ENCODE data around the gene TRDMT1. TPM values are rescaled to one million over a fixed set of nuclear protein-coding genes. Genes with fewer than 3 reads are reported as not detected.

Gene TRDMT1
- total RNA-seq, 3 donors from 2014 or later: 5.8 to 18.6 (median 13.4) TPM

DNA sequence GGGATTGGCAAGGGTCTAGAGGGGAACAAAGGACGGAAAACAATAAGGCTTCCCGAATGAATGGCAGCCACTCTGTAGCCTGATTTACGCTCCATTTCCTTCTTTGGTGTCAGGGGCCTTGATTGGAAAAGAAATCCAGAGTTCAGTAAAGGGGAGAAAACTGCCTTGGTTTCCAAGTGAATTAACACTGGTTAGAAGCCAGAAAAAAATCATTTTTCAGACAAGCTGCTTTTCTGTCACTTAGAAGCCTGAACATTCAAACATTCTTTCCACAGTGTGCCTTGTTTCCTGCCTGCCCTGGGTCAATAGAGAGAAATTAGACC, 283 bp upstream of the TRDMT1 start:
- Histone ChIP-seq H3K36me3 (no peaks in the 10 kb centered on the region), H3K4me1 (no peaks in the 10 kb centered on the region), H3K27me3 (no peaks in the 10 kb centered on the region), H3K4me3 (peak overlapping the region; percentile 62 to 88 (median 63)), H3K9me3 (no peaks in the 10 kb centered on the region), H3K27ac (peak overlapping the region; percentile 97 to 98)
- DNase-seq (ENCODE audit: low spot score in 2 of 2): no peak
- TF ChIP-seq, protein P1, sequence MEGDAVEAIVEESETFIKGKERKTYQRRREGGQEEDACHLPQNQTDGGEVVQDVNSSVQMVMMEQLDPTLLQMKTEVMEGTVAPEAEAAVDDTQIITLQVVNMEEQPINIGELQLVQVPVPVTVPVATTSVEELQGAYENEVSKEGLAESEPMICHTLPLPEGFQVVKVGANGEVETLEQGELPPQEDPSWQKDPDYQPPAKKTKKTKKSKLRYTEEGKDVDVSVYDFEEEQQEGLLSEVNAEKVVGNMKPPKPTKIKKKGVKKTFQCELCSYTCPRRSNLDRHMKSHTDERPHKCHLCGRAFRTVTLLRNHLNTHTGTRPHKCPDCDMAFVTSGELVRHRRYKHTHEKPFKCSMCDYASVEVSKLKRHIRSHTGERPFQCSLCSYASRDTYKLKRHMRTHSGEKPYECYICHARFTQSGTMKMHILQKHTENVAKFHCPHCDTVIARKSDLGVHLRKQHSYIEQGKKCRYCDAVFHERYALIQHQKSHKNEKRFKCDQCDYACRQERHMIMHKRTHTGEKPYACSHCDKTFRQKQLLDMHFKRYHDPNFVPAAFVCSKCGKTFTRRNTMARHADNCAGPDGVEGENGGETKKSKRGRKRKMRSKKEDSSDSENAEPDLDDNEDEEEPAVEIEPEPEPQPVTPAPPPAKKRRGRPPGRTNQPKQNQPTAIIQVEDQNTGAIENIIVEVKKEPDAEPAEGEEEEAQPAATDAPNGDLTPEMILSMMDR (IDR thresholded peaks at IDR 0.05): no peak
- TF ChIP-seq POLR2AphosphoS5 (IDR thresholded peaks at IDR 0.05) (no peak), POLR2A (IDR thresholded peaks at IDR 0.05) (no peak)
- intact Hi-C loops (cut with DNase I; ENCODE audit: low total_unique reads): no loop called here

DNA sequence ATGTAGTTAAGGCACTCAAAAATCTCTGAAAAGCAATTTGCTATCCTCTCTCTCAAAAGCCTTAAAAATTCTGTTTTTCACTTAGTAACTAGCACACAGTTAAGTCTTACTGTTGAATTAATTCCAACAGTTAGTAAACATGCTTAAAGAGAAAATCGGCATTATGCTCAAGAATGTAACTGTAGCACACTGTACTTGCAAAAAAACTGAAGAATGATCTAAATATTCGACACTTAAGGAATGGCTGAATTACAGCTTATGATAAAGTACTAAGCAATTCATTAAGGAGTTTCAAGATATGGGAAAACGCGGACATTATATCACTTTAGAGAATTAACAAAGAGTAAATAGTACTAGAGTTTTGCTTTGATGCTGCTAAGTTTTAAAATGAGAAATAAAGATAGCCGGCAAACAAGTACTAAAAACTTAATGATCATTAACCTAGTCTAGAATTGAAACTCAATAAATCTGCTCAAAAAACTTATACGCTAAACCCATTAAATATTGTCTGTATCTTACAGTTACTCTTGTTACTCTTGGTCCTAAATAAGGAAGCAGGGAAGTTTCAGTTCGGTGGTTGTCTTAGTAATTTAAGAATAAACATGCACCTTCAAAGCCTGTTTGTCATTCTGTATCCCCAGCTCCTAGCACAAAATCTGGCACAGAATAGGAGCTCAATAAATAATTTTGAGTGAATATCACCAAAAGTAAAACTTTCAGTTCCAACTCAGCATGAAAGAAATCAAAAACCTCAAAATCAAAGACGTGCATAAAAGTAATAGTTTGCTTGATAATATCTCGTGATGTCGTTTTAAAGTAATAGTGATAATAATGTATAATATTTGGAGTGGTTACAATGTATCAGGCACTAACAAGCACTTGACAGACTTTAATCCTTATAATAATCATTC, 1.2 kb downstream of the TRDMT1 start:
- no peaks in the 10 kb centered on the region for H3K9me3 ChIP-seq
- intact Hi-C loops (cut with DNase I; ENCODE audit: low total_unique reads): no loop called here
- no peaks in the 10 kb centered on the region for H3K27me3 ChIP-seq
- TF ChIP-seq POLR2AphosphoS5 (IDR thresholded peaks at IDR 0.05): no peak
- H3K36me3 ChIP-seq: no peaks in the 10 kb centered on the region
- H3K27ac ChIP-seq: peak overlapping the region; percentile 97 to 98
- H3K4me3 ChIP-seq: peak overlapping the region; percentile 62 to 88 (median 63)
- no peaks in the 10 kb centered on the region for H3K4me1 ChIP-seq
- DNase-seq (ENCODE audit: low spot score in 2 of 2): no peak

DNA sequence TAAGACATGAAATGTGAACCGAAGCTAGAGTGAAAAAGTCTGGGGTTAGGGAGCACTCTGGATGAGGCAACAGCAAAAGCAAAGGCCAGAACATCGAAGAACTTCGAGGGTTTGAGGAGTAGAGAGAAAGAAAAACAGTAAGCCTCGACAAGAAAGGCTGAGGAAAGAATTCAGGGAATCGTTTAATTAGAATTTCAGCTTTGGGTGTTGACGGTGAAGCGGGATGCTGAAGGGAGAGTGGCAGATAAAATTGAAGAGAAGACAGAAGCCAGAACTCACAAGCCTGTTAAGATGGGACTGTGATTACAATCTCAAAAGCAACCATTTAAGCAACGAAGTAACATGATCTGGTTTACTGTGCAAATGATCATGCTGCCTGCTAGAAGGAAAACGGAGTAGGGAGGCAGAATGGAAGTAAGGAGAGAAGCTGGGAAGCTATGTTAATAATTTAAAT, 2.1 kb downstream of the TRDMT1 start:
- Histone ChIP-seq H3K4me1 (no peaks in the 10 kb centered on the region), H3K27me3 (no peaks in the 10 kb centered on the region), H3K36me3 (no peaks in the 10 kb centered on the region), H3K9me3 (no peaks in the 10 kb centered on the region), H3K4me3 (peak overlapping the region; percentile 8 to 88 (median 63)), H3K27ac (peak overlapping the region; percentile 97 to 98)
- no peak for DNase-seq (ENCODE audit: low spot score in 2 of 2)
- intact Hi-C loops (cut with DNase I; ENCODE audit: low total_unique reads): no loop called here
- TF ChIP-seq, protein P1 (IDR thresholded peaks at IDR 0.05): no peak
- TF ChIP-seq POLR2AphosphoS5 (IDR thresholded peaks at IDR 0.05) (no peak), POLR2A (IDR thresholded peaks at IDR 0.05) (no peak)

DNA sequence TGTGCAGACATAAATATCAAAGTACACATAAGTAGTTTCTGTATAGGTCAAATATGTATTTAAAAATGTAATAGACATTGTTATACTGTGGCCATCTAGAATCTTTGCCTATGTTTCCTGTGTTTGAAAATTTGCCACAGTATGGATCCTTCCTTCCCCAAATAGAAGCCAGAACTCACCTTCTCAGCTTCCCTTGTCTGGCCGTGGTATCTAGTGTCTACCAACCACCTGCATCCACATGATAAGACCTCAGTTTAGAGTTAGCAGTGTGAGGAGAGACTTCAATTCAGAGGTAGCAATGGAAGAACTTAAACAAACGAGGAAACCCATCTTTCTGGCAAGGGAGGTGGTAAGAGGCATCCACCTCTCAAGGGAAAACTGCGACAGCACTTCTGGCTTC, 4.9 kb downstream of the TRDMT1 start:
- Histone ChIP-seq H3K27me3 (no peaks in the 10 kb centered on the region), H3K4me3 (no peak overlapping the region), H3K27ac (peak overlapping the region; percentile 40 to 49), H3K36me3 (no peaks in the 10 kb centered on the region), H3K4me1 (no peaks in the 10 kb centered on the region), H3K9me3 (no peaks in the 10 kb centered on the region)
- DNase-seq (ENCODE audit: low spot score in 2 of 2): no peak
- intact Hi-C loops (cut with DNase I; ENCODE audit: low total_unique reads): no loop called here
- TF ChIP-seq POLR2A (IDR thresholded peaks at IDR 0.05) (no peak), POLR2AphosphoS5 (IDR thresholded peaks at IDR 0.05) (no peak)
- TF ChIP-seq, protein P1 (IDR thresholded peaks at IDR 0.05): no peak

DNA sequence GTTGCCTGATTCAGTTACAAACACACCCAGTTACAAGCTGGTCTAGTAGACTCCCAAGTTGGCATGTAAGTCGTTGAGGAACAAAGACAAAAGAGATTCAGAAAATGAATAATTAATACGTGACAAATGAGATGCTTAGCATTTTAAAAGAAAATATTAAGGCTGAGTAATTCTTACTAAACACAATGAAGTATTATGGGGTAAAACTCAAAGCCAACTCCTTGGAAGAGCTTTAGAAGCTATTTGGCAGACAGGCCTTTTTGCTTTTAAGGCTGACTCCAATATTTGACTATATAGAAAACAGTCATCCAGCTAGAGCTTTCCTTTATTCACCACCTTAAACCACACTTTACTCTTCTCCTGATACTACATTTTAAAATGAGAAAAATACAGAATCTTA, 5.4 kb downstream of the TRDMT1 start:
- TF ChIP-seq, protein P1 (IDR thresholded peaks at IDR 0.05): no peak
- TF ChIP-seq POLR2A (IDR thresholded peaks at IDR 0.05) (no peak), POLR2AphosphoS5 (IDR thresholded peaks at IDR 0.05) (no peak)
- intact Hi-C loops (cut with DNase I; ENCODE audit: low total_unique reads): no loop called here
- no peak for DNase-seq (ENCODE audit: low spot score in 2 of 2)
- no peaks in the 10 kb centered on the region for H3K36me3 ChIP-seq
- H3K4me3 ChIP-seq: no peak overlapping the region
- no peaks in the 10 kb centered on the region for H3K4me1 ChIP-seq
- no peaks in the 10 kb centered on the region for H3K9me3 ChIP-seq
- no peaks in the 10 kb centered on the region for H3K27me3 ChIP-seq
- H3K27ac ChIP-seq: peak overlapping the region; percentile 40 to 49

All from breast epithelium (tissue), 4 donors.